ENCODE measurements around the gene SEL1L2. TPM values are rescaled to one million over a fixed set of nuclear protein-coding genes. Genes with fewer than 3 reads are reported as not detected.

SEL1L2 gene
- total RNA-seq, 1 experiment from 2014 or later: not detected

GRCh38 chr20:13930281-13930680, 60.1 kb downstream of the SEL1L2 start:
- Mint-ChIP-seq H3K9me3 (ENCODE audit: unreplicated experiment) (no peaks in the 10 kb centered on the region), H3K4me1 (ENCODE audit: low read depth, unreplicated experiment) (no peaks in the 10 kb centered on the region), H3K4me3 (ENCODE audit: unreplicated experiment) (no peak overlapping the region), H3K27ac (ENCODE audit: unreplicated experiment) (no peak overlapping the region), H3K36me3 (ENCODE audit: insufficient read depth, unreplicated experiment) (no peaks in the 10 kb centered on the region), H3K27me3 (ENCODE audit: insufficient read depth, unreplicated experiment) (peaks cover 12% of the 10 kb centered on the region)
- intact Hi-C loops (cut with micrococcal nuclease; ENCODE audit: unreplicated experiment): no loop called here
- ChIA-PET POLR2A (interaction anchor here (0.6 kb wide), 1 partner anchor 132 kb away, joined by 4 read pairs; no protein-coding TSS in a partner anchor), CTCF (no interaction called here)
- Histone ChIP-seq H3K4me3 (ENCODE audit: low read depth, low read length) (no peak overlapping the region), H3K36me3 (ENCODE audit: control insufficient read depth, insufficient read depth, low read length) (no peaks in the 10 kb centered on the region), H3K9me3 (no peaks in the 10 kb centered on the region), H3K27me3 (replicated peaks; ENCODE audit: control insufficient read depth, insufficient read depth, low read length) (no peaks in the 10 kb centered on the region), H3K4me1 (no peaks in the 10 kb centered on the region)
- no TSS peak for BruUV-seq (replicated peaks)
- no peak for TF ChIP-seq CTCF (IDR thresholded peaks at IDR 0.05; ENCODE audit: insufficient read depth in 1 of 2, low read depth in 1 of 2, low read length in 1 of 2, severe bottlenecking in 1 of 2, unreplicated experiment in 1 of 2)
- no peak for DNase-seq

- POLR2A ChIA-PET: no interaction called here
- Histone ChIP-seq H3K27me3 (replicated peaks; ENCODE audit: control insufficient read depth, insufficient read depth, low read length) (no peaks in the 10 kb centered on the region), H3K9me3 (no peaks in the 10 kb centered on the region), H3K4me1 (no peaks in the 10 kb centered on the region), H3K4me3 (ENCODE audit: low read depth, low read length) (no peak overlapping the region), H3K36me3 (ENCODE audit: control insufficient read depth, insufficient read depth, low read length) (no peaks in the 10 kb centered on the region)
- intact Hi-C loops (cut with micrococcal nuclease; ENCODE audit: unreplicated experiment): no loop called here
- Mint-ChIP-seq H3K36me3 (ENCODE audit: insufficient read depth, unreplicated experiment) (no peaks in the 10 kb centered on the region), H3K4me1 (ENCODE audit: low read depth, unreplicated experiment) (no peaks in the 10 kb centered on the region), H3K4me3 (ENCODE audit: unreplicated experiment) (no peak overlapping the region), H3K9me3 (ENCODE audit: unreplicated experiment) (no peaks in the 10 kb centered on the region), H3K27ac (ENCODE audit: unreplicated experiment) (no peak overlapping the region), H3K27me3 (ENCODE audit: insufficient read depth, unreplicated experiment) (peaks cover 14% of the 10 kb centered on the region)
- CTCF ChIA-PET: no interaction called here
- no peak for DNase-seq
- no TSS peak for BruUV-seq (replicated peaks)
- no peak for TF ChIP-seq CTCF (IDR thresholded peaks at IDR 0.05; ENCODE audit: insufficient read depth in 1 of 2, low read depth in 1 of 2, low read length in 1 of 2, severe bottlenecking in 1 of 2, unreplicated experiment in 1 of 2)
Measured at GRCh38 chr20:13929836-13930235, 60.6 kb downstream of the SEL1L2 start.

- Histone ChIP-seq H3K4me3 (ENCODE audit: low read depth, low read length) (no peak overlapping the region), H3K4me1 (no peaks in the 10 kb centered on the region), H3K36me3 (ENCODE audit: control insufficient read depth, insufficient read depth, low read length) (no peaks in the 10 kb centered on the region), H3K9me3 (no peaks in the 10 kb centered on the region), H3K27me3 (replicated peaks; ENCODE audit: control insufficient read depth, insufficient read depth, low read length) (no peaks in the 10 kb centered on the region)
- H3K27ac Mint-ChIP-seq (ENCODE audit: unreplicated experiment): no peak overlapping the region
- ChIA-PET CTCF (no interaction called here), POLR2A (no interaction called here)
- no peaks in the 10 kb centered on the region for H3K36me3 Mint-ChIP-seq (ENCODE audit: insufficient read depth, unreplicated experiment)
- H3K4me3 Mint-ChIP-seq (ENCODE audit: unreplicated experiment): no peak overlapping the region
- DNase-seq: no peak
- H3K27me3 Mint-ChIP-seq (ENCODE audit: insufficient read depth, unreplicated experiment): peaks cover 19% of the 10 kb centered on the region
- no peaks in the 10 kb centered on the region for H3K4me1 Mint-ChIP-seq (ENCODE audit: low read depth, unreplicated experiment)
- intact Hi-C loops (cut with micrococcal nuclease; ENCODE audit: unreplicated experiment): no loop called here
- BruUV-seq (replicated peaks): no TSS peak
- TF ChIP-seq CTCF (IDR thresholded peaks at IDR 0.05; ENCODE audit: insufficient read depth in 1 of 2, low read depth in 1 of 2, low read length in 1 of 2, severe bottlenecking in 1 of 2, unreplicated experiment in 1 of 2): no peak
- no peaks in the 10 kb centered on the region for H3K9me3 Mint-ChIP-seq (ENCODE audit: unreplicated experiment)
Measured at GRCh38 chr20:13928901-13929300, 61.5 kb downstream of the SEL1L2 start.

All from Caco-2 (cell line).